Limb (tissue), 2 donors: Measurements from ENCODE around the gene VANGL1.

Experiments
- DNase-seq, 2 donors: peaks; one replicate each; pipeline ENCODE4 v3.0.0-alpha.2; 2016; ENCODE audit errors: extremely low spot score in 2 of 2

The VANGL1 gene

GRCh38 chr1:115705085-115705951, 63.5 kb downstream of the VANGL1 start:
- no peak for DNase-seq

- no peak for DNase-seq
Measured at GRCh38 chr1:115705963-115706362, 64.2 kb downstream of the VANGL1 start.

GRCh38 chr1:115706587-115707425, 65.0 kb downstream of the VANGL1 start:
- peak in 1 of 2 donors; percentile 38 for DNase-seq

GRCh38 chr1:115710859-115711624, 69.3 kb downstream of the VANGL1 start:
- DNase-seq, result no peak

- DNase-seq, result no peak
Measured at GRCh38 chr1:115712911-115713609, 71.3 kb downstream of the VANGL1 start.

- no peak for DNase-seq
Measured at GRCh38 chr1:115713906-115714305, 72.1 kb downstream of the VANGL1 start.

GRCh38 chr1:115714572-115715141, 72.9 kb downstream of the VANGL1 start:
- no peak for DNase-seq

GRCh38 chr1:115717541-115717940, 75.8 kb downstream of the VANGL1 start:
- peak in 1 of 2 donors; percentile 61 for DNase-seq

GRCh38 chr1:115718011-115718754, 76.4 kb downstream of the VANGL1 start:
- DNase-seq, result no peak

GRCh38 chr1:115719285-115719684, 77.5 kb downstream of the VANGL1 start:
- no peak for DNase-seq

GRCh38 chr1:115722221-115722620, 80.5 kb downstream of the VANGL1 start:
- no peak for DNase-seq

GRCh38 chr1:115723756-115724155, 82.0 kb downstream of the VANGL1 start:
- DNase-seq, result no peak

GRCh38 chr1:115725600-115725999, 83.8 kb downstream of the VANGL1 start:
- DNase-seq, result no peak

- no peak for DNase-seq
Measured at GRCh38 chr1:115726161-115726560, 84.4 kb downstream of the VANGL1 start.

- DNase-seq, result no peak
Measured at GRCh38 chr1:115726570-115726969, 84.8 kb downstream of the VANGL1 start.

GRCh38 chr1:115727706-115728249, 86.0 kb downstream of the VANGL1 start:
- peak; percentile 47 to 83 for DNase-seq

- DNase-seq, result no peak
Measured at GRCh38 chr1:115728341-115728740, 86.6 kb downstream of the VANGL1 start.

- DNase-seq, result no peak
Measured at GRCh38 chr1:115729756-115730155, 88.0 kb downstream of the VANGL1 start.

- DNase-seq, result no peak
Measured at GRCh38 chr1:115732316-115732715, 90.5 kb downstream of the VANGL1 start.

- no peak for DNase-seq
Measured at GRCh38 chr1:115740811-115741210, 99.0 kb downstream of the VANGL1 start.
